HG02642 (cell line): ENCODE measurements around the gene REV3L.
"Not testable (repeated sequence)": the region's sequence is repeated elsewhere in the genome, so short reads cannot be mapped to it uniquely, and the experiment has no call there.

Source experiments
- ATAC-seq: cut with Tn5 transposase; IDR thresholded peaks from one replicate; pipeline ENCODE4 v1.9.1; 2021; ENCODE audit warnings: mild to moderate bottlenecking; ENCODE audit not compliant: unreplicated experiment, poor library complexity

REV3L gene

DNA sequence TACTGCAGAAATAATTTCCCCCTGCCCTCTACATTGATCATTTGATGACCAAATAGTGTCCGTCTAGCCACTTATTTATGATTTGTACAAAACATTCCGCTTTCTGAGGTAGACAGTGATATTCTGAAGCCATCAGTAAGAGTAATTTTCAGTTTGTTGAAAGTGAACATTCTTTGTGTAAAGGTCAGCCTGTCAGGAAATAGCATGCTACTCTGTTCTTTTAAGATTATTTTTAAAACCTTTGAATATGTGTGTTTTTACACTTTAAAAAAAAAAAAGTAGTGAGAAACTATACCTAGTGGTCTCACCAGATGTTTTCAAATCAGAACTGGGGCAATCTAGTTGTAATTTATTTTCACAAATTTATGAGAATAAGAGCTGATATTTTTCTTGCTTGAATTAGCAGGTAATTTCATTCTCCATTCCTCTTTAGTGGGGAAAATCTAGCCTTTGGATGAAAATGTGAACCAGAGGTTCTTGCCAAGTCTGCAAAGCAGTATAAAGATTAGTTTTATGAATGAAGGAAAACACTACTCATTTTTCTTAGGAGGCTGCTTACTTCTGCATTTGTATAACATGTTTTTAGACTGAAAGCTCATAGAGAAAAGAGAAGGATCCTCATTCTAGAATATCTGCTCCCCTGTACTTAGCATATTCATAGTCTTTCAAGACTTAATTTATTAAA is 12.1 kb upstream of the REV3L start:
- no peak for ATAC-seq

DNA sequence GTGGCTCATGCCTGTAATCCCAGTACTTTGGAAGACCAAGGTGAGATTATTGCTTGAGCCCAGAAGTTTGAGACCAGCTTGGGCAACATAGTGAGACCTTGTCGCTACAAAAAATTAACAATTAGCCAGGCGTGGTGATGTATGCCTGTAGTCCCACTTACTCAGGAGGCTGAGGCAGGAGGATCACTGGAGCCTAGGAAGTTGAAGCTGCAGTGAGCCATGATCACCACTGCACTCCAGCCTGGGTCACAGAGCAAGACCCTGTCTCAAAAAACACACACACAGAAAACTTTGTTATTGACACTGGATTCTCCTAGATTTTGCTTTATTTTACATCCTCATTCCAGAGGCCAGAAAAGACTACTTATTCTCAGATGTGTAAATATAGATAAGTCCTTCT is 9.5 kb upstream of the REV3L start:
- ATAC-seq = no peak

DNA sequence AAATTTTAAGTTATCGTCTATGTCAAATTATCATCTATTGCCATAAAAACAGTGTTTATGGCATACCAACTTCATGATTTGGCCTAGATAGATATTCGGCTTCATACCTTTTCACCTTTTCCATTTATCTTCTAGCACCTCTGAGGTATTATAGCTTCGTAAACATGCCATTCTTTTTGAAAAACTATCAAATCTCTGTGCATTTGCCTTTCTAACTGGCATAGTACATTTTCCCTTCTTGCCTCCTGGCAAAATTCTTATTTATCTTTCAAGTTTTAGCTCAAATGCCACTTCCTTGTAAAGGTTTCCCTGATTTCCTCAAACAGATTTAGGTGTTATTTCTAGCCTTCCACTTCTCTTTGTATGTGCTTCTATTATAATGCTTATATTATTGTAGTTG is 7.0 kb upstream of the REV3L start:
- ATAC-seq = no peak

DNA sequence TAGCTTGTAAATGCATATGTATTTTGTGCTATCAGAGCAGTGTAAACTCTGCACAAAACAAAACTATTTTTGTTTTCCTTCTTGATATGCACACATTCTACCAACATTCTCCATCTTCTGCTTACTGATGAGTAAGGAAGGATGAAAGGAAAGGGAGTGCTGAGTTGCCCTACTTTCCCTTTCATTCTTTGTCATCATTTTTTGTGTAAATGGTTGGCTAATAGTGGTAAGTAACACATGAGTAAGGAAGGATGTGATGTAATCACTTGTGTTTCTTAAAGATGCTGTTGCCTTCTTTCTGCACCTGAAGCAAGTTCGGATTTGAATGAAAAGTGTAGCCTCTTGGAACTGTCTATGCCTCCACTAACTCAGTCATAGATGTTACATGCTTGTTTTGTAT is 4.6 kb upstream of the REV3L start:
- ATAC-seq = peak; percentile 15

DNA sequence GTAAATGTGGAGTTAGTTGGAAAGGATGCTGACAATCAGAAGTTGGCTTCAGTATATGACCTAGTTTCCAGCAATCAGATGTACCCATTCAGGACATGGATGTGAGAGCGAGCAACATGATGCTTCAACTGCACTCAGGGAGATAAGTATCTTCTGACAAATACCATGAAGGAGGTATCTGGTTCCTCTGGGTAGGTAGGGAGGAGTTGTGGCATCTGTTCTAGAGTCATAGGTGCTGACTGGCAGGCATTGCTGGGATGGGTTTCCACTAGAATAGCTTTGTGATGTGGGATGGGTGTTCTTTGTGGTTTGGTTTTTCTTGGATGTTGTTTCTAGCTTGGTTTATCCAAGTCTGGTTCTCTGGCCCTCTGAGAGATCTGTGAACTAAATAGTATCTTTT is 3.9 kb upstream of the REV3L start:
- ATAC-seq = no peak

DNA sequence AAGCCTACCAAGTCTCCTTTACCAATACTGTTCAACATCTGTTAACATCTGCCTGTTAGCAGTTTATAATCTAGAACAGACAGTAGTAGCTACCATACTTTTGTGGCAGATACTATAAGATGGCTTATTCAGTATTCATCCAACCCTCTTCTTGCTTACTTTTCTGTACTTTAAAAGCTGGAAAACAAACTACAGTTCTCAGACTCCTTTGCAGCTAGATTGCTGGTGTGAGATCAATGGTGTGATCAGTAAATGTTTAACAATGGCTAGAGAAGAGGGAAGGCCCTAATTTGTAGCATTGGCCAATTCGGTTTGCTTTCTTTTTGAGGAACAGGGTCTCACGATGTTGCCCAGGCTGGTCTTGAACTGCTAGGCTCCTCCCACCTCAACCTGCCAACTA is 3.5 kb upstream of the REV3L start:
- no peak for ATAC-seq

DNA sequence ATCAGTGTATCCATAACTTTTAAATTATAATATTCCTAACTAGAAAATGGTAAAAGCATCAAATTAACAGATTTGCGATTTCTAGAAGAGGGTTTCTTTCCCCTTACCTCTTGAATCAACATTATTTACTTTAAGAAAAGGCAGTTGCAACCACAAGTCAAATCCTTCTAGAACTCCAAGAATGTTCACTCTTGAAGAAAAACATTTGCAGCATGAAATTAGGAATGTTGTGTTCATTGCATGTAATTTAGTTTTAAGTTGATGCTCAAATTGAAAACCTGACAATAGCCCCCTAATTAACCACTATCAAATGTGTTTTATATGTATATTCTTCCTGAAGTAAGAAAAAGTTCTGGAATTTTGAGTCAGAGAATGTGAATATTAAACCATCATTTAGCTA is 2.3 kb upstream of the REV3L start:
- ATAC-seq = no peak

DNA sequence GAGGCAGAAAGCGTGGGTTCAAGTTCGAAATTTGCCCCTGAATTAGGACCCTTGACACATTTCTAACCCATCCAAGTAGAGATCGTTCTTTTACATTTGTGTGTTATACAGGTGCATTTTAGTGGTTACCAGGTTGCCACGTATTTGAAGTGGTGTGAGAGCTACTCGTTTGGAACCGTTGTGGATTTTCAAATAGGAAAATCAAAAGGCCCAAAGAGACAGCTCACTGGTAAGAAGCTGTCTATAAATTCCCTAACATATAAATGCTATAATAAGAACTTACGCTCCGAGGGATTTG is 1.6 kb upstream of the REV3L start:
- no peak for ATAC-seq

DNA sequence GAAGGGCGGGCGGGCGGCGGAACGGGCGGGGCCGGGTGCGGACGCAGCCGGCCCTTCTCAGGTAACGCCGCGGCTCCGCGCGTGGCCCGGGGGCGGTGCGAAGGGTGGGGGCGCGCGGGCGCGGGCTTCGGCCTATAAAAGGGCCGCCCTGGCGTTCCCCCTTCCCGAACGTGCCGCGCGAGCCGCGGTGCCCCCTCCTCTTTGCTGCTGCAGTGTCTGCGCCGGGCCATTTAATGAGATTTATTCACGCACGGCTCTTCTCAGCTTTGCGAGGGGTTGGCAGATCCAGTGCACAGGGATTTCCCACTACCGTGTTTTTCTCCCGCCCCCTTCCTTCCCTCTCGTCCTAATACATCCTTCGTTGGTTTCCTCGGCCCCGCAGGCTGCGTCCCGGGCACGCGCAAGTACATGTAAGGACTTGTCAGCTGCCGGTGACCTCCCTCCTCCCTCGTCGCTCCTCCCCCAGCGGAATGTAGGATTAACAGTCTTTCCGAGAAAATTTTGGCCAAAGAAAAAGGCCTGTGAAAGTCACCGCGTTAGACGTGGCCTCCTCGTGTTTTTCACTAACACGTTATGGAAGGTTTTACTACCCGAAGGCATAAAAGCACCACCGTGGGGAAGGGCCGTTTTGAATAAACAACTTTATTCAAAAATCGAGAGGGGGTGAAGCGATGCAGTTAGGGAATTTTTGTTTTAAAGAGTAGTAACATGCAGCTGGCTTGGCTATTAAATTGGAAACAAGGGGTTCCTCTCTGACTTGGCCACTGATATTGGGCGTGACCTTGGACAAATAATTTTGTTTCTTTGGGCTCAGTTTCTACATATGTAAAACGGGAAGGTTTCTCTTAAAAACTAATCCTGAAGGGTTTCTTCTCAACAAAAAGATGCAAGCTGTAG is 966 bp upstream of the REV3L start:
- peak; percentile 57 for ATAC-seq

DNA sequence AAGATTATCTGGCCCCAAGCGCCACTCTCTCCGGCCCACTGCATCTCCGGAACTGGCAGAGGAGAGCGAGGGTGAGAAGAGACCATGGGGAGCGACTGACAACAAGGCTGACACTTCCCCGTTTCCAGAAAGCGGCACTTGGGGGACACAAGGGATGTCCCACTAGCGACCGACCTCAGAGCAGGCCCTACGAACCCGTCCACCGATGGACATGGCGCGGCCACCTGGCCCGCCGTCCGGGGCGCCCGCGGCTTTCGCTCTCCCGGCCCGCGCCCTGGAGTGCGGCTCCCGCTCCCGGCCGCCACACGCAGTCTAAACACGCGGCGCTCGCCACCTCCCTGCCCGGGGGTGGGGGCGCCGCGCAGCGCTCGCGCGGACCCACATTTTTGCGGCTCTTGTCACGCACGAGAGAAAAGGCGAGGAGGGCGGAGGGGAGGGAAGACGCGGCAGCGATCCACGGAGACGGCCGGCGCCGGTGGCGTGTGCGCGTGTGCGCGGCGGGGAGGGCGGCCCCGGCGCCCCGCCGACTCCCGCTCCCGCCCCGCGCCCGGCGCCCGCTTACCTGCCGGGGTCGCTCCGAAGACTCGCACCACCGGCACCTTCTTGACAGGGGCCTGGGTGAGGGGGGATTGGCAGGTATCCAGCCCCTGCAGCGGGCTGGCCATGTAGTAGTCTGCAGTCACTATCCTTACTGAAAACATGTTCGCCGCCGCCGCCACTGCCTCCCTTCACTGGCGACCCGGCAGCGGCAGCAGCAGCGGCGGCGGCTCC is 645 bp downstream of the REV3L start:
- peak; percentile 25 for ATAC-seq

DNA sequence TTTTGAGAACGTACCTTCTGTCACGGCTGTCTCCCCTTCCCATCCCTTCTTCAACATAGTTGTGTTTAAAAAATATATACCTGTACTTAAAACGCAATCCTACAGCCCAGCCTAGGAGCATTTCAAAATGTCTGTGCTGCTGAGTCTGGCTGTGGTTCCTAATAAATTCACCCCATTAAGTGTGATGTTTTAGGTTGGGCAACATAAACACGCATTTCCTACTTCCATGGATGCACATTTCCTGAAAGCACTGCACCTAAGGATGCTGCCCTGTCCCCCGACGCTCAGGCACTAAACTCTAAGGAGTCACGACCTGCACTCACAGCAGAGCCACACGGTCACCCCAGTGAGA is 1.2 kb downstream of the REV3L start:
- ATAC-seq = no peak

DNA sequence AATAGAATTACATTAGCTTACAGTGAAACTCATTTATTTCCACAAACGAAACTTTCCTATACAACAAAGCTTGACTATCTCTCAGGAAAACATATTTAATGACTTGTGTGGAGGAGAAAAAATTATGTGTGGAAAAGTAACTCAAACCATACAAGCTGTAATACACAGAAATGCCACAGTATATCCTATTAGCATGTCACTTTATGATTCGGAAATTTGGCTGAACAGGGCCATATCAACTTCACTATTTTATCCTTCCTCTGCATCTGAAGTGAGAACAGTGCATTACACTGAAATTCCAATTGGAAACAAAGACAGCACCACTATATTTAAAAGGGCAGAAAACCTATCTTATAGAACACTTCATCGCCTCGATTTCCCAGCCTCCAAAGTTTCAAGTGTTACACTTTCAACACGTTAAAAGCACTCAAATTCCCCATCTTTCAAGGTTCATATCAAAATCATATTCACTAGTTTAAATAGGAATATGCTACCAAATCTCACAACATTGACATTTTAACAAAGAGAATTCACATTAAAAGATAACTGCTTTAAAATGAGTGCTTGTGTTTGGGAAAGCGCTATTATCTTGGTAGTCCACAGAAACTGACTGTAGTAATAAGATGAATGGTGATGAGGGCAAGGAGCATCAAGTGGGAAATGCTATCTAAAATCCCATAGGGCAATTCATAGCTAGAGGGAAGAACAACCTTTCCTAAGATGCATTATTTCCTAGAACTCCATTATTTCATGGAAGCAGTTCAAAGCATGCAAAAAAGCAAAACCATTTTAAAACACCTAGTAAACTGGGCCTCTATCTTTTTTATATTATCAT is 1.8 kb downstream of the REV3L start:
- ATAC-seq = no peak

DNA sequence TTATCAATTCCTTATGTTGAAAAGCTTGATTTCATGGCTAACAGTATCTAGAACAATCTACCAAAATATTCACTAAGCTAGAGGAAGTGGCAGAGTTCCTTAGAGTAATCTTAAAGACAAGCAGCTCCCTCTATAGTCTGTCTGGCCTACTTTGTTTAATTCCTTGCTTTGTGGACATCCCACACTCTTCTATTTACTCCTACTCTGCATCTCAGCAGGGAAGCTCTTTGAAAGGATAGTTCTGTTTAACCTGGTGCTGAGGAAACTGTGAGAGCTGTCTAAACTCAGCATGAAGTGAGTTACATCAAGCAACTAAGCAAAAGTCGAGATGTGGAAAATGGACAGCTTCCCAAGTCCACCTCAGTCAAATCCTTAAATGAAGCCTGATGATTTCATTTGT is 4.3 kb downstream of the REV3L start:
- ATAC-seq = no peak

DNA sequence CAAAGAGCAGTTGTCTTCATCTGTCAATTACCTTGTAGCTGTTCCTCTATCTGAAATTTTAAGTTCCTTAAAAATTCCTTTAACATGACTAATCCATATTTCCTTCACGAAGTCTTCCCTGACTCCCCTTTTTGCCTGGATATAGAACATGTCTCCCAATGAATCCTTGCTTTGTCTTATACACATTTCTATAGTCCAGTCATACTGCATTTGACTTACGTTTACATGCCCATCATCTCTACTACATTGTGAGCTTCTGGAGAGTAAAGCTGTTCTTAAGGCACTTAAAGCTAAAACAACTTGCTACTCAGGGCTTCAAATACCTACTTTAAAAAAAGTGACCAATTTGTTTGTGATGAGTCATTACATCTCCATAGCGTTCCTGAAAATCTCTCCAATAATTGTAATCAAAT is 4.9 kb downstream of the REV3L start:
- ATAC-seq = no peak

DNA sequence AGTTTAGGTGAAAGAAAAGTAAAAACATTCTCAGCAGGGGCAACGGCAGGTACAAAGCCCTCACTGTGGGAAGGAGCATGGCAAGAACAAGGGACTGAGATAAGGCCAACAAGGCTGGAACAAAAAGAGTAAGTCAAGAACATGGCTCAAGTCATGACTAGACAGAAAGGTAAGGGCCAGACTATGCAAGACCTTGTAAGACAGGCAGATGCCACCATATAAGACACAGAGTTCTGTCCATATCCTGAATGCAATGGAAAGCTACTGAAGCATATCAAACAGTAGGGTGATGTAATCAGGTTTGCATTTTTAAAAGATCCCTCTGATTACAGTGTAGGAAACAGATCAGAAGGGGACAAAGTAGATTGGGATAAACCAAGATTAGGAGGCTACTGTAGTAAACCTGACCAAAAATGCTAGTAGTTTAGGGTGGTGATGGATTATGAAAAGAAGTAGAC is 5.5 kb downstream of the REV3L start:
- ATAC-seq = peak; percentile 40

DNA sequence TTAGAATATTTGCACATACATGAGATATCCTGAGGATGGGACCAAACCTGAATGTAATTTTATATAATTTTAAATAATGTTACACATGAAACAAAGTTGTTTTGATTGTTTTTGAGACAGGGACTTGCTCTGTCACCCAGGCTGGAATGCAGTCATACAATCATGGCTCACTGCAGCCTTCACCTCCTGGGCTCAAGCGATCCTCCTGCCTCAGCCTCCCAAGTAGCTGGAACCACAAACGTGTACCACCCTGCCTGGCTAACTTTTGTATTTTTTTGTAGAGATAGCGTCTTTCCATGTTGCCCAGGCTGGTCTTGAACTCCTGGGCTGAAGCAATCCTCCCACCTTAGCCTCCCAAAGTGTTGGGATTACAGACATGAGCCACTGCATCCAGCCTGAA is 7.0 kb downstream of the REV3L start:
- ATAC-seq = not testable (repeated sequence)

DNA sequence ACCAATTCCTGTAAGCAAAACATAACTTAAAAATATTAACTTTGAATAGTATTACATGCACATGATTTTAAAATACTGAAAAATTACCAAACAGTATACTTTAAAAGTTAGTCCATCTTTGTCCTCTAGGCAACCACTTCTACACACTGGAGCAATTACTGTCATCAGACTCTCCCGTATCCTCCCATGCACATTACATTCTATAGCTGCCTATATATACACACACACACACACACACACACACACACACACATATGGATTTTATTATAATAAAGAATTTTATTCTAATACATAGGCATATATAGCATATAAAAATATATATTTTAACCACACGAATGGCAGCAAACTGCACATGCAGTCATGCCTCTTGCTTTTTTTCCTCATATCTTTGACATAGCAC is 8.2 kb downstream of the REV3L start:
- ATAC-seq = no peak

DNA sequence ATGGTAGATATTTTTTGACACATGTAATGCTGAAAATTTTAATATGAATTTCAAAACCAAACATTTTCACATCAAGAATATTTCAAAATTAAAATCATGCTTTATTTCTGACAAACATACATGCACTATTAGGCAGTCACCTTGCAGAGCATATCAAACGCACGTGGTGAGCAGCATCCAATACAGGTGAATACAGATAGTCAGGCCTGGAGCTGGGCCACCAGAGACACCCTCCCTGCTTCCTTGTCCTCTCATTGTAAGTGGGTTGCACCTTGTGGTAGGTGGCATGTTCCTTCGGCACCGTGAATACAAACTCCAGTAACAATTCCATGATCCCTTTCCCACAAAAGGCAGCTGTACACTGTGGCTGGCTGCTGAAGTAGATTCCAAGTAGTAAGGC is 8.9 kb downstream of the REV3L start:
- ATAC-seq = no peak

DNA sequence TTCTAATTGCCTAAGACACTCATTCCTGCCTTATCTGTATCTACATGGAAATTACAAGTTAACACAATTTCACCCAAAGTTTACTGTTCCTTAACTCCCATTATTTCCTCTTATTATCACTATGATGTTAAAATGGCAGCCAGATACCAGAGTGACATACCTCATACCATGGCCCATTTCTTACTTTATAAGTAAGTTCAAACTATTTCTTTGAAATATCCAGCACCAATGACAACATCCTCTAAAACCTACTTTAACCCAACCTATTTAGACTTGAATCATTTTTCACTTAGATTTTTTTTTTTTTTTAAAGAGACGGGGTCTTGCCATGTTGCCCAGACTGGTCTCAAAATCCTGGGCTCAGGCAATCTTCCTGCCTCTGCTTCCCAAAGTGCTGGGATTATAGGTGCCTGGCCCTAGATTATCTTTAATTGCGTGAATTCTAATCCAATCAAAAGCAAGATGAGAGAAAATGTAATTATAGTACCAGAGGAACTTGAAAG is 10.0 kb downstream of the REV3L start:
- no peak for ATAC-seq

DNA sequence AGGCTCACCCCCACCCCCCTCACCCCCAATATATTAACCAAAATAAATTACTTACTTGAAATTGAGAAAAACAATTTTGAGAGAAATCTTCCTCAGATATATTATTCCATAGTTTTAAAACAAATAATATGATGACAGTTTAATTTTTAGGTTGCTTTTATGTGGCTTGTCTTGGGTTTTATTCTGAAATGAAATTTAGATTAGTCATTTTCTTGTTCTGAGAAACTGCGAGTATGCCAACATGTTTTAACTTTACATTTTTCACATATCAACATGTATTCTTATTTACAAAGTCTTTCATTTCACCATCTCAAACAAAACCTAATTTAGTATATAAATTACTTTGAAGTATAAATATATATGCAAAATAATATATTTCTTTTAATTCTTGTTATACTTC is 11.1 kb downstream of the REV3L start:
- ATAC-seq = no peak
